Spleen (tissue), 7 donors: Measurements from ENCODE around the gene CLCN7.
"Not testable (repeated sequence)": the region's sequence is repeated elsewhere in the genome, so short reads cannot be mapped to it uniquely, and the experiment has no call there.

ENCODE experiments used
- POLR2A ChIP-seq, 3 donors: fragments of 450-650 bp; IDR thresholded peaks; one replicate each; pipeline ENCODE4 v1.5.1; 2017; ENCODE audit warnings: antibody characterized with exemption in 3 of 3, mild to moderate bottlenecking in 1 of 3
- POLR2AphosphoS5 ChIP-seq, 3 donors: sonication (generic); formaldehyde crosslinking; IDR thresholded peaks; one replicate each; pipeline ENCODE4 v1.5.1; 2017; ENCODE audit warnings: antibody characterized with exemption in 3 of 3
- TF ChIP-seq, protein P1 (sequence below), 11 experiments: fragments of 200-600 bp in 7 of 11; fragments of 450-650 bp in 4 of 11; sonication (generic) in 4 of 11; IDR thresholded peaks in 8 of 11; conservative IDR thresholded peaks in 3 of 11; 1 replicate in 7 of 11; 2 replicates in 4 of 11; pipeline versions ENCODE4 v1.4.0 to v1.8.0; 2016 to 2021; ENCODE audit warnings: antibody characterized with exemption in 11 of 11, inconsistent platforms in 4 of 11, mild to moderate bottlenecking in 1 of 11
- donor health status: DM: no; HTN: no; CAD: no; lungs with moderate emphysema.
- donor health status: DM: no; HTN: no; CAD: no.
- donor health status: DM: no; HTN: no; CAD: no.

DNA sequence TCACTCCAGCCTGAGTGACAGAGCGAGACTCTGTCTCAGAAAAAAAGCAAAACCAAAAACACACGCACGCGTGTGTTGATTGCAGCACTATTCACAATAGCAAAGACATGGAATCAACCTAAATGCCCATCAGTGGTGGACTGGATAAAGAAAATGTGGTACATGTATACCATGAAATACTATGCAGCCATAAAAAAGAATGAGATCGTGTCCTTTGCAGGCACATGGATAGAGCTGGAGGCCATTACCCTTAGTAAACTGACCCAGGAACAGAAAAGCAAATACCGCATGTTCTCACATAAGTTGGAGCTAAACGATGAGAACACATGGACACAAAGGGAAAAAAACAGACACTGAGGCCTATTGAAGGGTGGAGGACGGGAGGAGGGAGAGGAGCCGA, 4.1 kb upstream of the CLCN7 start:
- TF ChIP-seq, protein P1, sequence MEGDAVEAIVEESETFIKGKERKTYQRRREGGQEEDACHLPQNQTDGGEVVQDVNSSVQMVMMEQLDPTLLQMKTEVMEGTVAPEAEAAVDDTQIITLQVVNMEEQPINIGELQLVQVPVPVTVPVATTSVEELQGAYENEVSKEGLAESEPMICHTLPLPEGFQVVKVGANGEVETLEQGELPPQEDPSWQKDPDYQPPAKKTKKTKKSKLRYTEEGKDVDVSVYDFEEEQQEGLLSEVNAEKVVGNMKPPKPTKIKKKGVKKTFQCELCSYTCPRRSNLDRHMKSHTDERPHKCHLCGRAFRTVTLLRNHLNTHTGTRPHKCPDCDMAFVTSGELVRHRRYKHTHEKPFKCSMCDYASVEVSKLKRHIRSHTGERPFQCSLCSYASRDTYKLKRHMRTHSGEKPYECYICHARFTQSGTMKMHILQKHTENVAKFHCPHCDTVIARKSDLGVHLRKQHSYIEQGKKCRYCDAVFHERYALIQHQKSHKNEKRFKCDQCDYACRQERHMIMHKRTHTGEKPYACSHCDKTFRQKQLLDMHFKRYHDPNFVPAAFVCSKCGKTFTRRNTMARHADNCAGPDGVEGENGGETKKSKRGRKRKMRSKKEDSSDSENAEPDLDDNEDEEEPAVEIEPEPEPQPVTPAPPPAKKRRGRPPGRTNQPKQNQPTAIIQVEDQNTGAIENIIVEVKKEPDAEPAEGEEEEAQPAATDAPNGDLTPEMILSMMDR (IDR thresholded peaks at IDR 0.05 in 8 of 11, conservative IDR thresholded peaks at IDR 0.05 in 3 of 11), result not testable (repeated sequence)
- TF ChIP-seq POLR2A, POLR2AphosphoS5 (IDR thresholded peaks at IDR 0.05): not testable (repeated sequence)
